HUES64 (cell line): ENCODE results near the gene TUBA4B.

Experiments
- H3K27ac ChIP-seq: 2 replicates; pipeline ENCODE4 v1.7.0; 2013; ENCODE audit warnings: low read depth, low read length, inconsistent platforms
- H3K27me3 ChIP-seq: 2 replicates; pipeline ENCODE4 v1.6.1; 2013; ENCODE audit warnings: mild to moderate bottlenecking, low read length; ENCODE audit not compliant: insufficient read depth
- H3K36me3 ChIP-seq: 2 replicates; pipeline ENCODE4 v1.6.1; 2013; ENCODE audit warnings: mild to moderate bottlenecking, low read length; ENCODE audit not compliant: insufficient read depth
- H3K4me1 ChIP-seq: 2 replicates; pipeline ENCODE4 v1.6.1; 2013; ENCODE audit warnings: mild to moderate bottlenecking, low read length, moderate library complexity; ENCODE audit not compliant: insufficient read depth
- H3K4me3 ChIP-seq: 2 replicates; pipeline ENCODE4 v1.5.1; 2013; ENCODE audit warnings: mild to moderate bottlenecking, low read length, moderate library complexity
- H3K9ac ChIP-seq: 2 replicates; pipeline ENCODE4 v1.6.1; 2013; ENCODE audit warnings: mild to moderate bottlenecking, low read depth, low read length
- H3K9me3 ChIP-seq: 2 replicates; pipeline ENCODE4 v1.6.1; 2013; ENCODE audit warnings: low read depth, low read length; ENCODE audit not compliant: insufficient read depth
- WGBS: fragments of 150-250, 120-280 bp; methylation state at CpG from one replicate; pipeline ENCODE4 v1.1.7; 2013; ENCODE audit warnings: missing lambda C conversion rate; 5-methylcytosine and 5-hydroxymethylcytosine counted together

The TUBA4B gene

GRCh38 chr2:219234331-219234730 lies 18.7 kb upstream of the TUBA4B start:
- 95% methylated on average over 3 of the region's 3 CpGs for WGBS
- H3K36me3 ChIP-seq: peaks cover 73% of the 10 kb centered on the region
- H3K9me3 ChIP-seq: no peaks in the 10 kb centered on the region

GRCh38 chr2:219243291-219243761 lies 9.7 kb upstream of the TUBA4B start:
- no peaks in the 10 kb centered on the region for H3K27me3 ChIP-seq
- no peaks in the 10 kb centered on the region for H3K9me3 ChIP-seq
- no peak overlapping the region for H3K9ac ChIP-seq
- peaks cover 14% of the 10 kb centered on the region for H3K36me3 ChIP-seq
- 91% methylated on average over 28 of the region's 28 CpGs for WGBS
- H3K4me1 ChIP-seq: peaks cover 5% of the 10 kb centered on the region; the same call in 1 of the 2 replicates
- no peak overlapping the region for H3K27ac ChIP-seq
- H3K4me3 ChIP-seq: no peak overlapping the region

More at GRCh38 chr2:219234331-219234730, 18.7 kb upstream of the TUBA4B start:
- Histone ChIP-seq H3K4me3 (no peak overlapping the region), H3K4me1 (no peaks in the 10 kb centered on the region), H3K27me3 (no peaks in the 10 kb centered on the region), H3K9ac (no peak overlapping the region), H3K27ac (no peak overlapping the region)

GRCh38 chr2:219244789-219245147 lies 8.3 kb upstream of the TUBA4B start:
- H3K27ac ChIP-seq: peak overlapping the region; percentile 73; the same call in 1 of the 2 replicates
- peaks cover 5% of the 10 kb centered on the region; the same call in 1 of the 2 replicates for H3K4me1 ChIP-seq
- WGBS: 46% methylated on average over 6 of the region's 6 CpGs
- no peaks in the 10 kb centered on the region for H3K27me3 ChIP-seq
- H3K36me3 ChIP-seq: peaks cover 12% of the 10 kb centered on the region; the same call in 1 of the 2 replicates
- H3K9ac ChIP-seq: peak overlapping the region; percentile 81
- peak overlapping the region; percentile 74 for H3K4me3 ChIP-seq
- H3K9me3 ChIP-seq: no peaks in the 10 kb centered on the region

GRCh38 chr2:219245148-219245898 lies 7.7 kb upstream of the TUBA4B start, which contains the start of the genes GLB1L and STK16:
GLB1L (minus strand) TSS chr2:219245444; CDS start chr2:219243573, 1,871 bp downstream.
STK16 (plus strand) TSS chr2:219245479; CDS start chr2:219246000, 521 bp downstream.
- no peaks in the 10 kb centered on the region for H3K9me3 ChIP-seq
- peaks cover 5% of the 10 kb centered on the region; the same call in 1 of the 2 replicates for H3K4me1 ChIP-seq
- H3K27ac ChIP-seq: peak within 1 kb of the TSS; percentile 73

GRCh38 chr2:219245899-219246230 lies 7.2 kb upstream of the TUBA4B start:
- Histone ChIP-seq H3K9me3 (no peaks in the 10 kb centered on the region), H3K9ac (peak overlapping the region; percentile 81), H3K27ac (peak overlapping the region; percentile 73), H3K4me1 (peaks cover 5% of the 10 kb centered on the region; the same call in 1 of the 2 replicates), H3K4me3 (peak overlapping the region; percentile 74), H3K36me3 (peaks cover 21% of the 10 kb centered on the region; the same call in 1 of the 2 replicates), H3K27me3 (no peaks in the 10 kb centered on the region)
- WGBS: 34% methylated on average over 10 of the region's 10 CpGs

More at GRCh38 chr2:219245148-219245898, 7.7 kb upstream of the TUBA4B start, which contains the start of the genes GLB1L and STK16:
- Histone ChIP-seq H3K36me3 (peaks cover 17% of the 10 kb centered on the region; the same call in 1 of the 2 replicates), H3K4me3 (peak within 1 kb of the TSS; percentile 74), H3K27me3 (no peaks in the 10 kb centered on the region), H3K9ac (peak within 1 kb of the TSS; percentile 81)
- WGBS: under 1% methylated on average over 46 of the region's 46 CpGs

GRCh38 chr2:219246559-219246958 lies 6.5 kb upstream of the TUBA4B start:
- H3K9me3 ChIP-seq: no peaks in the 10 kb centered on the region
- peaks cover 5% of the 10 kb centered on the region for H3K27me3 ChIP-seq
- H3K36me3 ChIP-seq: peaks cover 21% of the 10 kb centered on the region; the same call in 1 of the 2 replicates
- no peak overlapping the region for H3K9ac ChIP-seq
- no peak overlapping the region for H3K27ac ChIP-seq
- 97% methylated on average over 10 of the region's 10 CpGs for WGBS
- no peak overlapping the region for H3K4me3 ChIP-seq
- H3K4me1 ChIP-seq: peaks cover 5% of the 10 kb centered on the region; the same call in 1 of the 2 replicates

GRCh38 chr2:219247678-219248642 lies 5.1 kb upstream of the TUBA4B start:
- Histone ChIP-seq H3K27me3 (peaks cover 19% of the 10 kb centered on the region), H3K4me3 (no peak overlapping the region), H3K4me1 (peaks cover 13% of the 10 kb centered on the region; the same call in 1 of the 2 replicates), H3K27ac (no peak overlapping the region), H3K9me3 (no peaks in the 10 kb centered on the region), H3K36me3 (peaks cover 21% of the 10 kb centered on the region; the same call in 1 of the 2 replicates), H3K9ac (no peak overlapping the region)
- WGBS: 89% methylated on average over 17 of the region's 17 CpGs

- 91% methylated on average over 2 of the region's 2 CpGs for WGBS
- H3K27me3 ChIP-seq: peaks cover 28% of the 10 kb centered on the region
- H3K4me1 ChIP-seq: peaks cover 13% of the 10 kb centered on the region; the same call in 1 of the 2 replicates
- H3K27ac ChIP-seq: peak overlapping the region; percentile 34; the same call in 1 of the 2 replicates
- no peaks in the 10 kb centered on the region for H3K9me3 ChIP-seq
- H3K4me3 ChIP-seq: no peak overlapping the region
- H3K9ac ChIP-seq: no peak overlapping the region
- H3K36me3 ChIP-seq: peaks cover 21% of the 10 kb centered on the region; the same call in 1 of the 2 replicates
These were observed 4.2 kb upstream of the TUBA4B start for GRCh38 chr2:219248845-219249202.

- H3K27me3 ChIP-seq: peaks cover 34% of the 10 kb centered on the region
- H3K27ac ChIP-seq: peak overlapping the region; percentile 34; the same call in 1 of the 2 replicates
- peaks cover 21% of the 10 kb centered on the region; the same call in 1 of the 2 replicates for H3K36me3 ChIP-seq
- peaks cover 13% of the 10 kb centered on the region; the same call in 1 of the 2 replicates for H3K4me1 ChIP-seq
- H3K4me3 ChIP-seq: no peak overlapping the region
- H3K9me3 ChIP-seq: no peaks in the 10 kb centered on the region
- no peak overlapping the region for H3K9ac ChIP-seq
- 65% methylated on average over 7 of the region's 7 CpGs for WGBS
These were observed 3.7 kb upstream of the TUBA4B start for GRCh38 chr2:219249203-219249980.
